Activated naive CD8-positive, alpha-beta T cell treated with anti-CD3 and anti-CD28 coated beads, Interleukin-2, amount 10 ng/mL, durations not matched to agents 7 days and 5 days (primary cell): ENCODE results near the gene CMTM8. TPM values are rescaled to one million over a fixed set of nuclear protein-coding genes. Genes with fewer than 3 reads are reported as not detected.

ENCODE experiments used
- ATAC-seq: fragments of 150-1000 bp; cut with Tn5 transposase; one replicate; pipeline ENCODE4 v1.10.0; 2021; ENCODE audit warnings: low read depth, moderate library complexity
- POLR2A ChIA-PET: fragments of 350-600 bp; sonication (Branson Sonifier 250); formaldehyde crosslinking; loops from one replicate; lab custom pipeline; 2021; ENCODE audit warnings: antibody characterized with exemption; lab: Charles Lee
- DNase-seq: peaks from one replicate; pipeline ENCODE4 v3.0.0; 2021
- H3K27ac Mint-ChIP-seq: one replicate; pipeline ENCODE4 v1.8.0; 2022; ENCODE audit warnings: mild to moderate bottlenecking, mixed read lengths
- H3K27me3 Mint-ChIP-seq: one replicate; pipeline ENCODE4 v1.8.0; 2022; ENCODE audit warnings: mild to moderate bottlenecking, moderate library complexity, mixed read lengths
- H3K36me3 Mint-ChIP-seq: one replicate; pipeline ENCODE4 v1.8.0; 2021; ENCODE audit warnings: mild to moderate bottlenecking, mixed read lengths
- H3K4me1 Mint-ChIP-seq: one replicate; pipeline ENCODE4 v1.8.0; 2021; ENCODE audit warnings: mixed read lengths
- H3K4me3 Mint-ChIP-seq: one replicate; pipeline ENCODE4 v1.8.0; 2022; ENCODE audit warnings: mild to moderate bottlenecking, moderate library complexity, mixed read lengths
- H3K9me3 Mint-ChIP-seq: one replicate; pipeline ENCODE4 v1.8.0; 2021; ENCODE audit warnings: mixed read lengths
- total RNA-seq, 2 experiments: library from RNA; stranded (reverse); gene quantifications; one replicate each; pipeline ENCODE4 v1.2.3, GENCODE V29; 2021

Gene CMTM8
- total RNA-seq, 2 experiments from 2014 or later = 2.6 to 2.7 TPM

DNA sequence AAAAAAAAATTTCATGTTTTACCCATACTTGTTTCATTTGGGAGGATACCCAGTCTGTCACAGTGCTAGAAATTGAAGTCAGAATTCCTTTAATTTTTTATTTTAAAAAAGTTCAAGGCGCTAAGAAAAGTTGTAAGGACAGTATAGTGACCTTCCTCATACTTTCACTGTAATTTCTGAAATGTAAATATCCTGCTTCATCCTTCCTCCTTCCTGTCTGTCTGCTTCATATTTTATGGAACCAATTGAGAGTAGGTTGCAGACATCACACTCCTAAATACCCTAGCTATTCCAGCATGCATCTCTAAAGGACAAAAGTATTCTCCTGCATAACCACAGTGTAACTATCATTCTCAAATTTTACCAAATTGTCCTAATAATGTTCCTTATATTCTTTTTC lies 35.8 kb downstream of the CMTM8 start:
- peaks cover 4% of the 10 kb centered on the region for H3K27me3 Mint-ChIP-seq
- no peaks in the 10 kb centered on the region for H3K4me1 Mint-ChIP-seq
- no peak overlapping the region for H3K27ac Mint-ChIP-seq
- no peaks in the 10 kb centered on the region for H3K9me3 Mint-ChIP-seq
- DNase-seq (no peak), ATAC-seq (no peak)
- no peak overlapping the region for H3K4me3 Mint-ChIP-seq
- no peaks in the 10 kb centered on the region for H3K36me3 Mint-ChIP-seq
- POLR2A ChIA-PET = no interaction called here

DNA sequence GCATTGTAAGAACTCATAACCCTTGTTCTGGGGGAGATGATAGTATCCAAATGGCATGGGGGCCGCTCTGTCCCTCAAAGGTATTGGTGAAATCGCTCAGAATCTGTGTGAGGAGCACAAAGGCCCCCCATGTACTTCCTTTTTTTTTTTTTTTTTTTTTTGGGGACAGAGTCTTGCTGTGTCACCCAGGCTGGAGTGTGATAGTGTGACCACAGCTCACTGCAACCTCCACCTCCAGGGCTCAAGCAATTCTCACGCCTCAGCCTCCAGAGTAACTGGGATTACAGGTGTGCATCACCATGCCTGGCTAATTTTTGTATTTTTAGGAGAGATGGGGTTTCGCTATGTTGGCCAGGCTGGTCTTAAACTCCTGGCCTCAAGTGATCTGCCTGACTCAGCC lies 37.0 kb downstream of the CMTM8 start:
- no peak for ATAC-seq
- no peak overlapping the region for H3K27ac Mint-ChIP-seq
- POLR2A ChIA-PET = no interaction called here

DNA sequence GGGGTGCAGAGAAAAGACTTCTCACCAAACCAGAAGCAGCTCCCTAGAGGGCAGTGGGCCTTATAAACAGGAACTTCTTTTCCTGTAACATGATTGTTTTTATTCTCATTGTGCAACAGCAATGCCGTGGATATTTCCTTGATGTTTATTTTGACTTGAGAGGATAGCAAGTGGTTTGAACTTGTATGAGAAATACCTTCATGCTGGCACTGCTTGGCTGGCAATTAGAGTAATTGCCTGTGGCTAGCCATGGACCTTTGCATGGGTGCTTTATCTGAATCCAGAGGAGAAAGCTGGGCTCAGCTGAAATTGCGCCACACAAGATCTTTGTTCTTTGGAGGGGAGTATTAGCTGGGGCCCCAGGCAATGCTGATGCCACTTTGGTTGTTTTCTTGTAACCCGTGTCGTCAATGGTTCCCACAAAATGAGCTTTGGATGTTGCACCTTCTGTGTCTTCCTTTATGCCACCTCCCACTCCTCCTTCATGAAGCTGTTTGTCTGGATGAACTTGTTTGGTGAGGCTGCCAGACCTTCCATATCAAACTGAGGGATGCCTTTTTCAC lies 37.9 kb downstream of the CMTM8 start:
- no peaks in the 10 kb centered on the region for H3K36me3 Mint-ChIP-seq
- H3K4me1 Mint-ChIP-seq = no peaks in the 10 kb centered on the region
- peak overlapping the region; percentile 47 for H3K27ac Mint-ChIP-seq
- no peaks in the 10 kb centered on the region for H3K9me3 Mint-ChIP-seq
- H3K27me3 Mint-ChIP-seq = peaks cover 4% of the 10 kb centered on the region
- ATAC-seq (no peak), DNase-seq (no peak)
- no peak overlapping the region for H3K4me3 Mint-ChIP-seq
- POLR2A ChIA-PET = no interaction called here

More for the DNA sequence above, 37.0 kb downstream of the CMTM8 start:
- Mint-ChIP-seq H3K9me3 (no peaks in the 10 kb centered on the region), H3K36me3 (no peaks in the 10 kb centered on the region), H3K4me1 (no peaks in the 10 kb centered on the region), H3K4me3 (no peak overlapping the region), H3K27me3 (peaks cover 4% of the 10 kb centered on the region)
- no peak for DNase-seq

DNA sequence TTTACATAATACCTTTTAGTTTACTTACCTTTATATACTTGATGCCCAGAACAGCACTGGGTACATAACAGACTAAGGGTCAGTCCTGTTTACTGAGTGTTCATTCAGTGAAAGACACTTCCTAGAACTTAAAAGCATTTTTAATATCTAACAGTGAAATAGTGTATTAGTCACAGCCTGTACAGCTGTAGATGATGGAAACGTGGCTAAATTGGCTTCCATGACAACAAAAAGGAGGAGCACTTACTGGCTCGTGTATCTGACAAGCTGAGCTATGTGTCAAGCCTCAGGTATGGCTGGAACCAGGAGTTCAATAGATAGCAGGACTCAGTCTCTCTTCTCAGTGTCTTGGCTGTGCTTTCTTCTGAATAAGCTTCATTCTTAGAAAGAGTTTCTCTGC lies 40.2 kb downstream of the CMTM8 start:
- POLR2A ChIA-PET = no interaction called here
- no peak for ATAC-seq
- Mint-ChIP-seq H3K4me1 (no peaks in the 10 kb centered on the region), H3K4me3 (no peak overlapping the region), H3K36me3 (no peaks in the 10 kb centered on the region), H3K9me3 (no peaks in the 10 kb centered on the region), H3K27me3 (peaks cover 4% of the 10 kb centered on the region), H3K27ac (no peak overlapping the region)
- DNase-seq = no peak

DNA sequence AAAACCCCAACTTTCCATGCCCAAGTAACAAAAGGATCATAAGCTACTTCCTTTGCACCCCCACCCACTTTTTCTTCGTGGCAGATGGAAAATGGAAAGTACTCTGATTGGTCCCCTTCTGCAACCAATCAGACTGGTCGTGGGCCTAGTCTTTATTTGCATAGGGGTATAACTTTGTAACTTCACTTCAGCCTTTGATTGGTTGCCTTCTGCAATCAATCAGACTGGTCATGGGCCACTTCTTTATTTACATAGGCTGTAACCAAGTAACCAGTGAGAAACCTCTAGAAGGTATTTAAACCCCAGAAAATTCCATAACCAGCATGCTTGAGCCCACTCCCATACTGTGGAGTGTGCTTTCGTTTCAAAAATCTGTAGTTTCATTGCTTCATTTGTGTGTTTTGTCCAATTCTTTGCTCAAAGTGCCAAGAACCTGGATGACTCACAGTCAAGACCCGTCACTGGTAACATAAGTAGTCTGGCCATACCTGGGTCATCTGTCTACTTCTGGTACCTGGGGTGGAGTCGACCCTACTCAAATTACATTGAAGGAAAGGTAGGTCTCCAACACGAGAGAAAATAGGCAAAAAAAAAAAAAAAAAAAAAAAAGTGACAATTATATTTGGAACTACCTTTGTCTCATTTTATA lies 41.9 kb downstream of the CMTM8 start:
- H3K36me3 Mint-ChIP-seq = no peaks in the 10 kb centered on the region
- ATAC-seq (no peak), DNase-seq (no peak)
- peaks cover 4% of the 10 kb centered on the region for H3K27me3 Mint-ChIP-seq
- no peak overlapping the region for H3K4me3 Mint-ChIP-seq
- H3K4me1 Mint-ChIP-seq = peaks cover under 1% of the 10 kb centered on the region
- POLR2A ChIA-PET = interaction anchor here (0.5 kb wide), 1 partner anchor 73 kb away, joined by 4 read pairs; no protein-coding TSS in a partner anchor
- H3K9me3 Mint-ChIP-seq = no peaks in the 10 kb centered on the region
- H3K27ac Mint-ChIP-seq = no peak overlapping the region

DNA sequence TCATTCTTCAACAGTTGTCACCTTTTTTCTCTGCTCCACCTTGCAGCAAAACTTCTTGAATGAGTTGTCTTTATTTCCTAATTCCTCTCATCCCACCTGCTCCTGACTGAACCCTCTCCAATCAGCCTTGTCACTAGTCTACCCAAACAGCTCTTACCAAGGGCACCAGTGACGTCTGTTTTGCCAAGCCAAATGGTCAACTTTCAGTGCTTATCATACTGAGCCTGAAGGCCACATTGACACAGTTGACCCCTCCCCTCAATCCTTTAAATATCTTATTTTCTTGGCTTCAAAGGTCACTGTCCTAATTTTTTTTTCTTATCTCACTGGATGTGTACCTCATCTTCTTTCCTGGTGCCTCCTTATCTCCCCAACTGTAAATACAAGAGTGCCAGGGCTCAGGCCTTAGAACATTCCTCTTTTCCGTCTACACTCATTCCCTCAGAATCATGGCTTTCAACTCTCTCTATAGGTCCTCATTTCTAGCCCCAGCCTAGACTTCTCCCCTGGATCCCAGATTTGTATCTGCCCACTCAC lies 43.2 kb downstream of the CMTM8 start:
- no peak for DNase-seq
- no peak overlapping the region for H3K27ac Mint-ChIP-seq
- no peaks in the 10 kb centered on the region for H3K36me3 Mint-ChIP-seq
- peaks cover 2% of the 10 kb centered on the region for H3K27me3 Mint-ChIP-seq
- peaks cover 7% of the 10 kb centered on the region for H3K4me1 Mint-ChIP-seq
- POLR2A ChIA-PET = no interaction called here
- no peak for ATAC-seq
- H3K9me3 Mint-ChIP-seq = no peaks in the 10 kb centered on the region
- H3K4me3 Mint-ChIP-seq = no peak overlapping the region

DNA sequence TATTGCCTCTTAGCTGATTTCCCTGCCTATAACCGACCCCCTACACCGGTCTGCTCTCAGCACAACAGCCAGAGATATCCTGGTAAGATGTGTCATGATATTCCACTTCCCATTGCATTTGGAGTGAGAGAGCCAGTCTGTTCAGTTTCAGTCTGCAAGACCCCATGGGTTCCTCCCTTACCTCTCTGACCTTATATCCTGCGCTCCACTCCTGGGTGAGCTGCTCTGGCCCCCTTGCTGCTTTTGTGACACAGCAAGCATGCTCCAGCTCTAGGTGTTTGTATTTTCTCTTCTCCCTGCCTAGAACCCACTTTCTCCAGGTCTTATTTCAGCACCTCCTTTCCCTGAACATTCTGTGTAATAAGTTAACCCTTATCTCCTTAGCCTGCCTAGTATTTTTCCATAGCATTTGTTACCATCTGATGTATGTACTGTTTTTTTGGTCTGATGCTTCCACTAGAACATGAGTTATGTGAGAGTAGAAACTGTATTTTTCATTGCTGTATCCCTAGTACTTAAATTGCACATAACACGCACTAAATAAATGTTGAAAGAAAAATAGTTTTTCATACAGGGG lies 44.2 kb downstream of the CMTM8 start:
- Mint-ChIP-seq H3K4me1 (peaks cover 7% of the 10 kb centered on the region), H3K36me3 (no peaks in the 10 kb centered on the region), H3K9me3 (no peaks in the 10 kb centered on the region), H3K27ac (no peak overlapping the region), H3K4me3 (no peak overlapping the region), H3K27me3 (no peaks in the 10 kb centered on the region)
- DNase-seq (no peak), ATAC-seq (no peak)
- POLR2A ChIA-PET = no interaction called here

DNA sequence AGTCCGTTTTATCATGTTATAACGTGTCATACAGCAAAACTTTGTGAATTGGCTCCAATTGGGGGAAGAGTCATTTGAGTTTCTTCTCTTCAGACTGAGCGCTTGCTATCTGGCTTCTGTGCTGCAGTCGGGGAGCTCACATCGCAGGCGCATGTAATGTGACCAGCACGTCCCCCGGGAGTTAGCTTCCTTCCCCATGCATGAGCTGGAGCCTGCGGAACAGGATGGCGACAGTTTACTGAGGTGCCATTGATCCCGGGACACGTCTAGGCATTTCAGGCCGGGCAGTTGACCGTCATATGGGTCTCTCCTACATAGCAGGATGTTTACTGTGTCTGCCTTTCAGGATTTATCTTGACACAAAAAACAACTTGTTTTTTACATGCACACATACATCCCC lies 44.8 kb downstream of the CMTM8 start:
- H3K27me3 Mint-ChIP-seq = no peaks in the 10 kb centered on the region
- ATAC-seq = no peak
- no peaks in the 10 kb centered on the region for H3K36me3 Mint-ChIP-seq
- no peak overlapping the region for H3K27ac Mint-ChIP-seq
- H3K9me3 Mint-ChIP-seq = no peaks in the 10 kb centered on the region
- H3K4me3 Mint-ChIP-seq = no peak overlapping the region
- H3K4me1 Mint-ChIP-seq = peaks cover 7% of the 10 kb centered on the region
- POLR2A ChIA-PET = no interaction called here
- DNase-seq = no peak

DNA sequence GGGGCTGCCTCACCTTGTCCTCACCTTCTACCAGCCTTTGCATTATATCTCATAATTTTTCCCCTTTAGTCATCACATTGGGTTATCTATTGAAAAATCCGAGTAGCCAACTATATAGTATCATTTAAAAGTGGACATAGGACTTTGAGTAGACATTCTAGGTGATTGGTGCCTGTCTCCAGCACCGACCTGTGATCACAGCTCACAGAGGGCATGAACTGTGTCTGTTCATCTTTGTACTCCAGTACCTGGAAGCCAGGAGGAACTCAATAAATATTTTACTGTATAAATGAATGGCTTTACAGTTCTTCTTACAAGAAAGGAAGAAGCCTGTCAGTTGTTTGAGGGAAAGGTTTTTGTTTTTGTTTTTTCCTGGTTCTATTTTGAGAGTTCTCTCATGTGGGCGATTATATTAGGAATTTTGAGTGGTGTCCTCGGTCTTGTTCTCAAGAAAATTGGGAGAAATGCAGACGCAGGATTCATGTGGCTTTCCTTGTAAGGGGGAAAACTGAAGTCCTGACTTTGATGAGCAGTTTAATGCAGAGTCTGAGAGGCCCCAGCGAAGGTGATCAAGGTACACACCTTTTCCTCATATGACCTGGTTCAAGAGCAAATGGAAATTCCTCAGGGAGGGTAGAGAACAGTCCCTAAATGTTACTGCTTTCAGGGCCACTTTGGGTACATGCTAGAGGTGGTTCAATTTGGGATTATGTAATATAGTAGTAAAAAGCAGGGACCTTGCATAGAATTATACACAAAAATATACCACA lies 46.1 kb downstream of the CMTM8 start:
- no peaks in the 10 kb centered on the region for H3K27me3 Mint-ChIP-seq
- ATAC-seq = no peak
- H3K4me3 Mint-ChIP-seq = no peak overlapping the region
- POLR2A ChIA-PET = interaction anchor here (1.4 kb wide), 1 partner anchor 9 kb away, joined by 3 read pairs; no protein-coding TSS in a partner anchor
- H3K4me1 Mint-ChIP-seq = peaks cover 15% of the 10 kb centered on the region
- H3K36me3 Mint-ChIP-seq = peaks cover 2% of the 10 kb centered on the region
- H3K9me3 Mint-ChIP-seq = no peaks in the 10 kb centered on the region
- H3K27ac Mint-ChIP-seq = no peak overlapping the region
- no peak for DNase-seq

DNA sequence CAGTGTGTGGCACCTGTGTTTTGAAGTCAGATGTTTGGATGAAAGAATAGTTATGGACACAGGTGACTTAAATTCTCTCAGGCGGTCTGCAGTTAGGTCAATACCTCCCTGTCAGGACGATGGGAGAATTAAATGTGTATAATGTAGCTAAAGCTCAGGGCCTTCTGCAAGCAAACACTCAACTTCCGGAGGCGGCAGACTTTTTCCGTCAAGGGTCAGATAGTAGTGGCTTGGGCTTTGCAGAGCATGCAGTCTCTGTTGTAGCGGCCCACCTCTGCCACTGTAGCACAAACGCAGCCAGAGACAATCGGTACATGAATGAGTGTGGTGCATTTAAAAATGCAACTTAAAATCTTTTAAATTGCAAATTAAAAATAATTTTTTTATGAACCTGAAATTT lies 47.4 kb downstream of the CMTM8 start:
- DNase-seq = no peak
- peaks cover 2% of the 10 kb centered on the region for H3K36me3 Mint-ChIP-seq
- H3K27me3 Mint-ChIP-seq = no peaks in the 10 kb centered on the region
- H3K4me3 Mint-ChIP-seq = peak overlapping the region; percentile 33
- H3K9me3 Mint-ChIP-seq = no peaks in the 10 kb centered on the region
- no peak overlapping the region for H3K27ac Mint-ChIP-seq
- ATAC-seq = peak; percentile 63
- H3K4me1 Mint-ChIP-seq = peaks cover 15% of the 10 kb centered on the region
- POLR2A ChIA-PET = interaction anchor here (1.4 kb wide), 1 partner anchor 8 kb away, joined by 3 read pairs; no protein-coding TSS in a partner anchor

DNA sequence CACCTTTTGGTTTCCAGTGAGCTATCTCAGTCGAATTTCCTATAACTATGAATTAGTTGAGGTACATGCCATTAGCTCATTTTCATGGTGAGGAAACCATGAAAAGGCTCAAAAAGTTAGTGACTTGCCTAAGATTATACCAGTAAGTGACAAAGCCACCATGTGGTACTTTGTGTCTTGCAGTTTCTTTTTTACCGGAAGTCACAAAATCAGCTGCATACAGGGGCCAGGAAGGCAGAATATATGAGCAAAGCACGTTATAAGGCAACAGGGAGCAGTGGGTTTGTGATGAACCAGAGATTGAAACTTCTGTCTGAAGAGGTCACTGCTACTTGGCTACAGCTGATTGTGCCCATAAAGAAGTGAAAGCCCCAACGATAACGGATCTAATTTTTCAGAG lies 50.3 kb downstream of the CMTM8 start:
- peak overlapping the region; percentile 27 for H3K4me3 Mint-ChIP-seq
- H3K27me3 Mint-ChIP-seq = no peaks in the 10 kb centered on the region
- ATAC-seq (peak; percentile 82), DNase-seq (no peak)
- peak overlapping the region; percentile 37 for H3K27ac Mint-ChIP-seq
- no peaks in the 10 kb centered on the region for H3K9me3 Mint-ChIP-seq
- H3K36me3 Mint-ChIP-seq = peaks cover 2% of the 10 kb centered on the region
- peaks cover 19% of the 10 kb centered on the region for H3K4me1 Mint-ChIP-seq
- POLR2A ChIA-PET = interaction anchor here (1.2 kb wide), 1 partner anchor 49 kb away, joined by 7 read pairs; no protein-coding TSS in a partner anchor

DNA sequence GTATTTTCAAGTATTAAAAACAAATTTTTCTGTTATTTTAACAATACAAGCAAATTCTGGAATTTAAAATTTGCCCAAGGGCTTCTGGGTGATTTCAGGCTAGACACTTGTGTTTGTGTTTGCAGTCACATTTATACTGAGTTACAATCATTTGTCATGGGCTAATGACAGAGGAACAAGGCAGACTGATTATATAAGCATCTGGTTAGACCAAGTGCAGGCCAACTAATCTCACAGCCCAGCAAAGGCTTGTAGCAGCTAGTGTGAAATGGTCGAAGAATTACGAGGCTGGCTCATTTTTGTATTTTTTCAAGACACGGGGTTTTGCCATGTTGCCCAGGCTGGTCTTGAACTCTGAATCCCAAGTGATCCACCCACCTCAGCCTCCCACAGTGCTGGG lies 52.1 kb downstream of the CMTM8 start:
- Mint-ChIP-seq H3K4me1 (peaks cover 16% of the 10 kb centered on the region), H3K4me3 (no peak overlapping the region), H3K9me3 (no peaks in the 10 kb centered on the region), H3K36me3 (peaks cover 2% of the 10 kb centered on the region), H3K27me3 (no peaks in the 10 kb centered on the region), H3K27ac (no peak overlapping the region)
- ATAC-seq (no peak), DNase-seq (no peak)
- POLR2A ChIA-PET = no interaction called here

DNA sequence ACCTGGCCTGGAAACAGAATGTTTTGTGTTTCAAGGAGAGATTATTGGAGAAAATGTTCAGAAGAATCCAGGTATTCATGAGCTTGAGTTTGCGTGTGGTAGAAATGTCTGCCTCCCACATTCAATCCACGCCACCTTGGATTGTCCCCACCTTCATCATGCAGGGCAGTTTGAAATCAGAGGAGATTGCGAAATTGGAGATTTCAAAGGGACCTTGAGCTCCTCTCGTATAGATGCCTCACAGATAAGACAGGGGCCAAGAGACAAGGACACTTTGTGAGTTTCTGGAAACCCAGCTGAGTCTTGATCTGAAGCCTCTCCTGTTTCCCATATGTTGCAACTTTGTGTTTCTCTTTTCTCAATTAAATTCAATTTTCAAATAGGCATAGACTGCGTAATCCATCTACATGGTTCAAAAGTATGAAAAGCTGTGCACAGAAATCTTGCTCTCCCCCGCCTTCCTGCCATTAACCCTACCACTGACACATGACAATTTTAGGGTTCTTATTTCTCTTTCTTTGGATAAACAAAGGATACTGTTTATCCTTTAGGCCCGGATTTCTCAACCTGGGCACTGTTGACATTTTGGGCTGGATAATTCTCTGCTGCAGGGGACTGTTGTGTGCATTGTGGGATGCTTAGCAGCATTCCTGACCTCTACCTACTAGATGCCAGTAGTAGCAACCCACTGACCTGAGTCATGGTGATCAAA lies 53.8 kb downstream of the CMTM8 start:
- Mint-ChIP-seq H3K4me3 (no peak overlapping the region), H3K4me1 (peaks cover 19% of the 10 kb centered on the region)
- POLR2A ChIA-PET = no interaction called here

More for the DNA sequence above, 53.8 kb downstream of the CMTM8 start:
- H3K27ac Mint-ChIP-seq = no peak overlapping the region
- ATAC-seq = no peak
- no peak for DNase-seq
- no peaks in the 10 kb centered on the region for H3K27me3 Mint-ChIP-seq
- no peaks in the 10 kb centered on the region for H3K9me3 Mint-ChIP-seq
- H3K36me3 Mint-ChIP-seq = peaks cover 2% of the 10 kb centered on the region
